ENCODE results near the gene DHDDS.

DHDDS gene

DNA sequence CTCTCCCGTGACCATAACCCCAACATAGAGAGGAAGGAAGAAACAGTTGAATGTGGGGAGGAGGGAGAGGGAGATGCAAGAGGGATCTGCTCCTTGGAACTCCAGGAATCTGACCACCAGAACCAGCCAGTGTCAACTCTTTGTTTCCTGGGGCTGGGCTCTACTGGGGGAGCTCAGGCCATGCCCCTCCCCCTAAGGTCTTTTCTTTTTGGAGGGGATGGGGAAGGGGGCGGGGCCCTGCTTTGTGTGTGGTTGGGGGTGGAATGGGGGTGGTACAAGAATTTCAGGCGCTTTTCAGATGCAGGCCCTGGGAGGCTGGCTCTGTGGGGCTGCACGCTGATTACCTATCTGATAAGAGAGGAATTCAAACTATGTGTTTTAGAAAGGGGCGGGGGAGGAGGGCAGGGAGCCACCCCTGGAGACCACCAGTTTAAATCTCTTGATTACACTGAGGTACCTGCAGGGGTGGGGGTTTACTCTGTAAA lies 13.2 kb upstream of the DHDDS start:
- no peak for DNase-seq

DNA sequence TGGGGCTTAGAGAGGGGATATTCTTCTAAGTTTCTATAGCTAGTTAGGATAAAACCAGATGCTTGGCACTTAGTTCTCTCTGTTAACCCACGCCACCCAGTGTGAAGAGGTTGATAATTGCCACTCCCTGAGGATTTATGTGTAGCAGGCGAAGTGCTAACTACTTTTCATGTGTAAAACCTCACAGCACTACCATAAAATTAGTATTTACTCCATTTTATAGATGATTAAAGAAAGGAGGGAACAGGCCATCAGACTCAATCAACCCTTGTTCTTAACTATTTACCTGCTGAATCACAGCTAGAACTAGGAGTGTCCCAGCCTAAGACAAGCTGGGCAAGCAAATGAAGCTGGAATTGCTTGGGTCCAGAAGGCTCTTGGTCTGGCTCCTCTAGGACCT lies 12.6 kb upstream of the DHDDS start:
- DNase-seq, result no peak

DNA sequence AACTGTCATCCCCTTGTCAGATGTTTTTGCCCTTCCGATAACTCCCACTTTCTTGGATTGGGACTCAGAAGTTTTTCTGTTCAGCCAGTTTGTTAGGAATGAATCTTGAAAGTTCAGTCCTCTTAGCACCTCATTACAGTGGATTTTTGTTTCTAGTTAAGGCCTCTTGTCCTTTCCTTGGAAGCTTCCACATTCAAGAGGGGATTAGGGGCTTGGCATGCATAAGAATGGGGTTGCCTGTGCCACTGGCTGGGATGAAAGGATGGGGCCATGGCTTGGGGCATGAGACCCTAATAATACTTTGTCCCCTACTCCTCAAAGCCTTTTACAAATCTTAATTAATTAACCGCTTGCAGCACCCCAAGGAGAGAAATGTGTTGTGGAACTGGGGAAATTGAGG lies 2.4 kb upstream of the DHDDS start:
- DNase-seq, result no peak

DNA sequence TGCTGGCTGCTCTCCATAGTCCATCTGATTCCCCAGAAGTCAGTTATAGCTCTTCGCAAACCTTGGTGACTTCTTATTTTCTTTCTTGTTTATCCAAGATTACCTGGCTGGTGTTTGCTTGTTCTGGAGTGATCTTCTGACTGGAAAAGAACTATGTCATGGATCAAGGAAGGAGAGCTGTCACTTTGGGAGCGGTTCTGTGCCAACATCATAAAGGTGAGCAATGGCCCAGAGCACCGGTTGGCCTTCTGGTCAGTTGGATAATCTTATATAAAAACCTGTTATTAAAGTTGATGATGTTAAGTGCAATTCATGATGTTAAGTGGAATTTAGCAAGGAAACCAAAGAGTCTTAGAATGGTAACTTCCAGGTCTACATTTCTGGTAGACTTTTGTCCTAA lies 672 bp downstream of the DHDDS start:
- no peak for DNase-seq

DNA sequence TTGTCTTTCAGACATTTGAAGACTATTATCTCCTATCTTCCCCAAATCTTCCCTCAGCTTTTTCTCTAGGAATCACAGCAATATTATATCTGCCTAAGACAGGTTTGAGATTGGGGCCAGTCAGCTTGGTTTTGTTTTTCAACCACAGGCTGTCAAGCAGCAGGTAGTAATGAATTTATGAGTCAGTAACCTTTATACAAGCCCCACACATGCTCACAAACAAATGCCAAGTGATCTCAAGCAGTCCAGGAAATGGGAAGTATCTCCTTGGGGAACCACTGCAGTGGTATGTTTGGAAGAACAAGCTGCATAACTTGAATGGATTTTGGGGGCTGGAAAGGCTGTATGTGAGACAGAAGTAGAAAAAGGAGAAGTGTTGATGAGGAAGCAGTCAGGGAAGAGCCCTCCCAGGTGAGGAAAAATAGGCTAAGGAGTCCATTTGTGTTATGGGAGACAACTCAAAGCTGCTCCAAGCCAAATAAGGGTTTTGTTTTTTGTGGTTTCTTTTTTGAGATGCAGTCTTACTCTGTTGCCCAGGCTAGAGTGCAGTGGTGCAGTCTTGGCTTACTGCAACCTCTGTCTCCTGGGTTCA lies 2.1 kb downstream of the DHDDS start:
- DNase-seq, result no peak

GRCh38 chr1:26438041-26438440 lies 5.9 kb downstream of the DHDDS start:
- DNase-seq, result no peak

GRCh38 chr1:26440259-26440658 lies 8.1 kb downstream of the DHDDS start:
- DNase-seq, result no peak

DNA sequence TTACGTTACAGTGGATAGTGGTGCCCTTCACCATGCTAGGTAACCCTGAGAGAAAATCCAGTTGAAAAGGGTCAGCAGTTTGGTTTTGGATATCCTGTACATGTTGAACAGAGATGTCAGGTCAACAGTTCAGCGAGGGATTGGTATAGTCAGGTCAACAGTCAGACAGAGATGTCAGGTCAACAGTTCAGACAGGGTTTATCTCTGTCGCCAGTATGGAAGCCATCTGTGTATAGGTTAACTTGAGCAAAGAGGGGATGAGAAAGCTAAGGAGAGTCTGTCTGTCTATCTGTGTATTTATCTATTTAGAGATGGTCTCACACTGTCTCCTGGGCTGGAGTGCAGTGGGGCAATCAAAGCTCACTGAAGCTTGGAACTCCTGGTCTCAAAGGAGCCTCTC lies 17.7 kb downstream of the DHDDS start:
- DNase-seq, result no peak

GRCh38 chr1:26450908-26451307 lies 18.8 kb downstream of the DHDDS start:
- no peak for DNase-seq

DNA sequence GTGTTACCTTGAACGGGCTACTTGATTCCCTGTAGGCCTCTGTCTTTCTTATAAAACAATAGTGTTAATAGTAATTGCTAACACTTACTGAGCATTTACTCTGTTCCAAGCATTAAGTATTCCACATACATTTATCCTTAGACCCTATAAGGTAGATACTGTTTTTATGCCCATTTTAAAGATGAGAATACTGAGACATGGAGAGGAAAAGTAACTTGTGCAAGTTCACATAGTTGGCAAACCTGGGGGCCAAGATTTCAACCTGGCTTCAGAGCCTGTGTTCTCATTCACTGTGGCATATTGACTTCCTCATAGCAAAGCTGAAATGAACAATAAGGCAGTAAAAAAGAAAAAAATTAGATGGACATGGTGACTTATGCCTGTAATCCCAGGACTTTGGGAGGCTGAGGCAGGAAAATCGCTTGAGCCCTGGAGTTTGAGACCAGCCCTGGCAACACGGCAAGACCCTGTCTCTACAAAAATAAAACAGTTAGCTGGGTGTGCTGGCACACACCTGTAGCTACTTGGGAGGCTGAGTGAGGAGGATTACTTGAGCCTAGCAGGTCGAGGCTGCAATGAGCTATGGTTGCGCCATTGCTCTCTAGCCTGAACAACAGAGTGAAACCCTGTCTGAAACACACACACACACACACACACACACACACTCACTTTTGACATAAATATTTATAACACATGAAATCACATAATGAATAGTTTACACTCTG lies 20.5 kb downstream of the DHDDS start:
- no peak for DNase-seq

DNA sequence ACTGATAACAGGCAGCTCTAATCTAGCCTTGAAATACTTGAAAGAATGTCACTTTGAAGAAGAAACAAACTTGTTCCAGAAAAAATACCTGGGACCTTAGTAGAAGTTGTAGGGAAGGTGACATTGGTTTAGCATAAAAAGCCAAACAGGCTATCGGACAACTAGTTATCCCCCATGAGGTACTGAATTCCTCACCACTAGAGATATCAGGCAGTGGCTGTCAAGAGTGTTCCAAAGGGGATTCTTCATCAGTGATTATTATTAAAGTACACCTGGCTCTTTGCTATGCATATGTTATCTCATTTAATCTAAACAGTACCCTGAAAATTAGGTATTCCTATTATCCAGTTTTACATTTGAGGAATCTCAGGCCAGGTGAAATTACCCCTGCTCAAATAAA lies 27.0 kb downstream of the DHDDS start:
- no peak for DNase-seq

- DNase-seq, result no peak
Measured at GRCh38 chr1:26459573-26460031, 27.5 kb downstream of the DHDDS start.

DNA sequence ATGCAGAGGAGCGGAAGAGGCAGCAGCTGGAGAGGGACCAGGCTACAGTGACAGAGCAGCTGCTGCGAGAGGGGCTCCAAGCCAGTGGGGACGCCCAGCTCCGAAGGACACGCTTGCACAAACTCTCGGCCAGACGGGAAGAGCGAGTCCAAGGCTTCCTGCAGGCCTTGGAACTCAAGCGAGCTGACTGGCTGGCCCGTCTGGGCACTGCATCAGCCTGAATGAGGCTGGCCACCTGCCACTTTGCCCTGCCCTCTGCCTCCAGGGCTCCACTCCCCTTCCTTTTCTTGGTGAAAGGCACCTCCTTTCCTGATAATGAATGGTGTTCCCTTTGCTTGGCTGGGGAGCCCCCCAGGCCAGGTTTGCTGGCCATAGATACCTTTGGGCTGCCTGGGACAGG lies 36.8 kb downstream of the DHDDS start:
- no peak for DNase-seq

DNA sequence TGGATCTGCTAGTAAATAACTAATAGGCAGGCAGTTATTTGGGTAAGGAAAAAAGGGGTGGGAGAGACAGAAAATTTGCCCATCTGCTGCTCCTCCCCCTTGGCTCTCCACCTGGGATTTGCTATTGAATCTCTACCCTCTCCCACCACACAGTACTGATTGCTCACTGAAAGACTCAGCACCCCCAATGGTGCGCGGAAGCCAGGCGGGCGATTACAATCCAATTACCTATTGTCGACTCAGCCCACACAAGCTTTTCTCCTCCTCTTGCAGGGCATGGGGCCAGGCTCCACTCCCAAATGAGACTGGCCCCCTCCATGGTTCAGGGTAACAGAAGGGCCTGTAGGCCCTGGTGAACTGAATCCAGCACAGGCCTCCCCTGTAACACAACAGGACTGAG lies 37.4 kb downstream of the DHDDS start:
- DNase-seq, result peak; percentile 29

DNA sequence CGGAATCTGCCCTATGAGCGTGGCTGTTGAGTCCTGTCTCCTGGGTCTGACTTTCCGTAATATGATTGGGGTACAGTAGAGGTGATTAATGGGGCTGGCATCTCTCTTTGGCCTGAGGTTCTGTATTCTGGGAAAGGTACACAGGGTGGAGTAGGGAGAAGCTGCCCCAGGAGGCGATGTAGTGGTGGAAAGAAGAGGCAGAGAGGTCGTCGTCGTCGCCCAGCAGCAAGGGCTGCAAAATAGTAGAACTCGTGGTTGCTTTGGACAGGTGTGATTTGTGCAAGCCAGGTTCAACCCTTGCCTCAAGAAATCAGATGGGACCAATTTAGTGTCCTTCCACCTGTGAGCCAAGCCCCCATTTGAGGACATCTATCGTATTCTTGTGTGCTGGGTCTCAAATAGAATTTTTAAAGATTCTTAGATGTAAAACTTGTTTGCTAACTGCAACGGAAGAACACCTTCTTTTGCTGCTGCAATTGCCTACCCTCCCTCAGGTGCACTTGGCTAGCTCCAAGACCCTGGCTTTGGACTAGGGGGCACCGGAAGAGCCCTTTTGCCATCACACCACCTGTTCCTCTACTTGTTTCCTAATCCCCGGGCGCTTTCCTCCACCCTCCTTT lies 38.9 kb downstream of the DHDDS start:
- peak; percentile 25 for DNase-seq

- peak; percentile 45 for DNase-seq
Measured at GRCh38 chr1:26471498-26472319, 39.6 kb downstream of the DHDDS start.

DNA sequence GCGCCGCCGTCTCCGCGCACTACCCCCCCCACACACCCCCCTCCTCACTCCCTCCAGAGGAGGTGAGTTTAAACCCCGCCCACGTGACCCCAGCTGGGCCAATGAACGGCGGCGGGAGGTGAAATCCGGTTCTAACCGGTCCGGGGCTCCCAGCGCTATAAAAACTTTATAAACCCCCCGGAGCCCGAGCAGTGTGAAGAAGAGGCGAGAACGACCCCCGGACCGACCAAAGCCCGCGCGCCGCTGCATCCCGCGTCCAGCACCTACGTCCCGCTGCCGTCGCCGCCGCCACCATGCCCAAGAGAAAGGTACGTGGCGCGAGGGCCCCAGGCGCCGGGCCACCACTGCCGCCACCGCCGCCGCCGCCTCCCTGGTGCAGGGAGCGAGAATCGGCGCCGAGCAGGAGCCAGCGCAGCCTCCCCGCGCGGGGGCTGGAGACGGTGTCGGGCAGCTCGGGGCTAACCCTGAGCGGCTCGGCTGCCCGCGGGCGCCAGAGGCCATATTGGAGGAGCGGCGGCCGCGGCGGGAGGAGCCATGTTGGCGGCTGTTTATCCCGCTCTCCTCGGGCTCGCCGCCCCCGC lies 40.3 kb downstream of the DHDDS start, which contains the start of gene HMGN2:
Gene HMGN2, plus strand, starts transcription at position 121 of the 581 bp plus-strand sequence. Its CDS starts 173 bp downstream, at position 294.
- DNase-seq, result peak; percentile 67

DNA sequence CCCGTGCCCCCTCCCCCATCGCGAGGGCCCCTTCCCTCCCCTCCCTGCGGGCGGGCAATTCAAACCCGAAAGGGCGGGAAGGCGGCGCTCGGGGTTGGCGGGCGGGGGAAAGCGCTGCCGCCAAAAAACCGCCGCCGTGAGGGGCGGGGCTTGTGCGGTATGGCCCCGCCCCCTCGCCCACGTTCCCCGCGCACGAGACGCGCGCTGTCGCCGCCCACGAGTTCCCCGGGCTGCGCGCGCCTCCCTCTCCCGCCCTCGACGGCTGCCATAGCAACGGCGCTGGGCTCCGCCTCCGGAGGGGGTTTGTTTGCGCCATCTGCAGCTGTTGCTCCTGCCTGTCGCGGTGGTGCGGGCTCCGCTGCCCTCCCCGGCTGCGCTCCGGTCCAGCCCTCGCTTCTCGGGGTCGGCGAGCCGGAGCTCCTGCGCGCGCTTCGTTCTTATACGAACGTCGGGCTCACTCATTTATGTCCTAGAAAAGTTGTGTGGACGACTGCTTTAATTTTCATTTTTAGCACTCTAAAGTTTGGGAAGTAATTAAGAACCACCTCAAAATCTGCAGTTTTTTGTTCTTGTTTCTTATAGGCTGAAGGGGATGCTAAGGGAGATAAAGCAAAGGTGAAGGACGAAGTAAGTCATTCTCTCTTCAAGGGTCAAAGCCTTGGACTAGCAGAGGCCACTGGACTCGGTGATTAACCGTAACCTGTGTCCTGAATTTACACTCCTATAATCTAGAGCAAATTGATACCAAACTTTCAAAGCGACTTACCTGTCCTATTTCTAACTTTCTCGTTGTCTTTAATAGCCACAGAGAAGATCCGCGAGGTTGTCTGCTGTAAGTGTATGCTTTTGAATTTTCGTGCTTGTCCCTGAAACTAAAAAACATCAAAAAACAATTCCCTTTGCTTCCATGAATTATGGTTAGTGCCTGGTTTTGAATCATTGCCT lies 41.1 kb downstream of the DHDDS start:
- peak; percentile 60 for DNase-seq

GRCh38 chr1:26474818-26475217 lies 42.7 kb downstream of the DHDDS start:
- DNase-seq, result no peak

DNA sequence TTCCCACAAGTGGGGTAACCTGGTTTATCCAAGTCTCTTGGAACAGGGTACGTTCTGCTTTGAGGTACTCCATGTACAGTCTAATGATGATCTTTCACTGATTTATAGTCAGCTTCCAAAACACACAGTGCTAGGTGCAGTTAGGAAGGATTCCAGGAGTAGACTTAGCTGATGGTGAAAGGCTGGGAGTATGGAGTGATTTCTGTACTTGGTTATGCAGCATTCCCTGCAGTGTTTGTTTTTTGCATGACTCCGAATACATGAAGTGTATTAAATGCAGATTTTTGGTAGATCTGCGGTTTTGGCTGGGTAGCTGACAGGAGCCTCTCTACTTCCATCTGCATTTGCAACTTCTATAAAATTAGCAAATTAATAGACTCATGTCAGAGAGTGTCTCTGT lies 43.9 kb downstream of the DHDDS start:
- no peak for DNase-seq

GRCh38 chr1:26476958-26477357 lies 44.8 kb downstream of the DHDDS start:
- DNase-seq, result no peak

All from NCI-H748 treated with DMSO at 0.1 percent for 48 hours (cell line).